HepG2 (cell line): Measurements from ENCODE around the gene SH3BP2. TPM values are rescaled to one million over a fixed set of nuclear protein-coding genes. Genes with fewer than 3 reads are reported as not detected.
A peak's percentile ranks its signal among the peaks of the same experiment; 100 is the strongest.

ENCODE experiments used
- ARID5B ChIP-seq: IDR thresholded peaks from 2 replicates; pipeline ENCODE4 v1.4.0; 2020; ENCODE audit warnings: mild to moderate bottlenecking, missing genetic modification reagents
- EHMT2 ChIP-seq: fragments of 200-600 bp; sonication (generic); IDR thresholded peaks from 2 replicates; pipeline ENCODE4 v1.7.0; 2017; ENCODE audit warnings: antibody characterized with exemption, low read depth, low read length, borderline replicate concordance
- FOXO1 ChIP-seq: sonication (generic); formaldehyde crosslinking; IDR thresholded peaks from 2 replicates; pipeline ENCODE4 v1.4.0; 2020; ENCODE audit warnings: missing genetic modification reagents
- HMG20A ChIP-seq: IDR thresholded peaks from 2 replicates; pipeline ENCODE4 v1.6.1; 2016; ENCODE audit warnings: borderline replicate concordance
- JUNB ChIP-seq: sonication (generic); formaldehyde crosslinking; IDR thresholded peaks from 2 replicates; pipeline ENCODE4 v1.8.0; 2022; ENCODE audit warnings: missing genetic modification reagents, mild to moderate bottlenecking, borderline replicate concordance
- MAZ ChIP-seq, 2 experiments: sonication (generic) in 1 of 2; formaldehyde crosslinking in 1 of 2; IDR thresholded peaks; 2 replicates each; pipeline versions ENCODE4 v1.5.0 to v1.6.1; 2012 to 2020; ENCODE audit warnings: low read depth in 2 of 2, mild to moderate bottlenecking in 2 of 2, borderline replicate concordance in 1 of 2, improper control_type of control experiment in 1 of 2, low read length in 1 of 2, missing genetic modification reagents in 1 of 2, moderate library complexity in 1 of 2
- MBNL3 ChIP-seq: fragments of 250-450 bp; sonication (Bioruptor Pico); conservative IDR thresholded peaks from 2 replicates; pipeline ENCODE4 v1.8.0; 2022; ENCODE audit warnings: mild to moderate bottlenecking, inconsistent platforms
- MEIS2 ChIP-seq: sonication (generic); formaldehyde crosslinking; IDR thresholded peaks from 2 replicates; pipeline ENCODE4 v1.9.0; 2021; ENCODE audit warnings: mild to moderate bottlenecking, missing genetic modification reagents
- NFYC ChIP-seq: IDR thresholded peaks from 2 replicates; pipeline ENCODE4 v1.6.1; 2016; ENCODE audit warnings: missing genetic modification reagents, missing compliant biosample characterization
- PITX1 ChIP-seq: sonication (generic); formaldehyde crosslinking; IDR thresholded peaks from 2 replicates; pipeline ENCODE4 v1.5.1; 2020; ENCODE audit warnings: mild to moderate bottlenecking, missing genetic modification reagents
- RCOR2 ChIP-seq: IDR thresholded peaks from 2 replicates; pipeline ENCODE4 v1.6.1; 2016; ENCODE audit warnings: missing biosample characterization, missing genetic modification reagents
- SMYD3 ChIP-seq: sonication (generic); formaldehyde crosslinking; IDR thresholded peaks from 2 replicates; pipeline ENCODE4 v1.8.1; 2023; ENCODE audit warnings: mild to moderate bottlenecking, missing genetic modification reagents
- SP5 ChIP-seq: IDR thresholded peaks from 2 replicates; pipeline ENCODE4 v1.6.1; 2016; ENCODE audit warnings: low read depth, borderline replicate concordance
- TAF1 ChIP-seq: sonication (generic); formaldehyde crosslinking; IDR thresholded peaks from 2 replicates; pipeline ENCODE4 v1.4.0; 2020; ENCODE audit warnings: missing genetic modification reagents
- TAF15 ChIP-seq: fragments of 200-400 bp; formaldehyde crosslinking; IDR thresholded peaks from one replicate; pipeline ENCODE4 v1.6.1; 2018; ENCODE audit warnings: mild to moderate bottlenecking, low read depth, low read length; ENCODE audit not compliant: poor library complexity, severe bottlenecking
- TCF12 ChIP-seq, 2 experiments: fragments of 450-650 bp in 1 of 2; sonication (generic) in 1 of 2; formaldehyde crosslinking in 1 of 2; IDR thresholded peaks; 2 replicates each; pipeline versions ENCODE4 v1.6.1 to v1.8.0; 2017 to 2022; ENCODE audit warnings: antibody characterized with exemption in 1 of 2, mild to moderate bottlenecking in 1 of 2, missing genetic modification reagents in 1 of 2, moderate library complexity in 1 of 2
- U2AF2 ChIP-seq: fragments of 200-400 bp; formaldehyde crosslinking; IDR thresholded peaks from 2 replicates; pipeline ENCODE4 v1.6.1; 2017; ENCODE audit warnings: low read depth, mild to moderate bottlenecking, low read length
- WIZ ChIP-seq: sonication (generic); formaldehyde crosslinking; IDR thresholded peaks from 2 replicates; pipeline ENCODE4 v1.5.1; 2020; ENCODE audit warnings: mild to moderate bottlenecking, missing genetic modification reagents
- ZBTB10 ChIP-seq: sonication (generic); formaldehyde crosslinking; IDR thresholded peaks from 2 replicates; pipeline ENCODE4 v1.4.0; 2020; ENCODE audit warnings: missing genetic modification reagents, borderline replicate concordance
- ZBTB3 ChIP-seq: sonication (generic); formaldehyde crosslinking; IDR thresholded peaks from 2 replicates; pipeline ENCODE4 v1.4.0; 2020; ENCODE audit warnings: low read depth, mild to moderate bottlenecking, moderate library complexity, missing genetic modification reagents, borderline replicate concordance
- ZEB1 ChIP-seq: IDR thresholded peaks from 2 replicates; pipeline ENCODE4 v1.6.1; 2012; ENCODE audit warnings: mild to moderate bottlenecking, low read depth, inconsistent platforms; ENCODE audit not compliant: insufficient replicate concordance
- ZFX ChIP-seq: sonication (generic); formaldehyde crosslinking; IDR thresholded peaks from 2 replicates; pipeline ENCODE4 v1.4.0; 2020; ENCODE audit warnings: mild to moderate bottlenecking, low read depth, missing genetic modification reagents, moderate library complexity
- ZNF841 ChIP-seq: sonication (generic); formaldehyde crosslinking; IDR thresholded peaks from 2 replicates; pipeline ENCODE4 v1.8.1; 2023; ENCODE audit warnings: missing genetic modification reagents, borderline replicate concordance
- polyA plus RNA-seq, 8 experiments: library from polyadenylated mRNA; depleted of rRNA in 3 of 8; stranded (reverse) in 7 of 8; unstranded in 1 of 8; fragments of >200 nt; fragmentation: Illumina TruSeq in 4 of 8; extraction: Trizol in 4 of 8; gene quantifications; 2 replicates each; pipeline versions ENCODE4 v1.2.1 to v1.2.3, GENCODE V29; 2011 to 2016; ENCODE audit warnings: low read depth in 4 of 8, missing spikeins in 1 of 8, mixed read lengths in 1 of 8; ENCODE audit not compliant: insufficient read depth in 1 of 8
- total RNA-seq, 5 experiments: library from RNA; depleted of rRNA; stranded (reverse); fragments of >200 nt; fragmentation: Illumina TruSeq; extraction: Trizol; gene quantifications; 2 replicates each; pipeline ENCODE4 v1.2.3, GENCODE V29; 2016; ENCODE audit warnings: low read depth in 1 of 5

SH3BP2 gene
- total and polyA plus RNA-seq, 2 of the 13 experiments (the other 11 are each of a cell fraction or from before 2014, with no cell fraction given) = 16.9 to 34.5 TPM

- peak; percentile 20; the same call in 1 of the 2 replicates for TF ChIP-seq ARID5B
- TF ChIP-seq MBNL3 (CRISPR knock-in tag) = no peak
- no peak for TF ChIP-seq WIZ
- TF ChIP-seq ZBTB3 (CRISPR knock-in tag) = no peak
- no peak for TF ChIP-seq JUNB (CRISPR knock-in tag)
- TF ChIP-seq MEIS2 (CRISPR knock-in tag) = no peak
- peak; percentile 80 for TF ChIP-seq ZEB1
- TF ChIP-seq SMYD3 (CRISPR knock-in tag) = no peak
- TF ChIP-seq ZFX (CRISPR knock-in tag) = peak; percentile 96
- no peak for TF ChIP-seq MAZ (IDR thresholded peaks at IDR 0.05; ENCODE audit: borderline replicate concordance, low read depth, low read length)
- TF ChIP-seq MAZ (CRISPR knock-in tag; IDR thresholded peaks at IDR 0.05; ENCODE audit: low read depth) = peak; percentile 83; the same call in 1 of the 2 replicates
- no peak for TF ChIP-seq HMG20A (CRISPR knock-in tag)
- no peak for TF ChIP-seq TAF15
- TF ChIP-seq SP5 (CRISPR knock-in tag) = peak; percentile 25; the same call in 1 of the 2 replicates
- TF ChIP-seq TCF12 (IDR thresholded peaks at IDR 0.05) = no peak
- TF ChIP-seq TCF12 (CRISPR knock-in tag; IDR thresholded peaks at IDR 0.05) = no peak
- TF ChIP-seq PITX1 (CRISPR knock-in tag) = no peak
- no peak for TF ChIP-seq EHMT2
- peak; percentile 27; the same call in 1 of the 2 replicates for TF ChIP-seq FOXO1 (CRISPR knock-in tag)
- TF ChIP-seq TAF1 (CRISPR knock-in tag) = no peak; the same call in 1 of the 2 replicates
- no peak for TF ChIP-seq ZBTB10
- TF ChIP-seq NFYC (CRISPR knock-in tag) = no peak; the same call in 1 of the 2 replicates
- no peak for TF ChIP-seq RCOR2 (CRISPR knock-in tag)
- TF ChIP-seq ZNF841 (CRISPR knock-in tag) = no peak
- no peak for TF ChIP-seq U2AF2
Measured at GRCh38 chr4:2755821-2756690, 36.8 kb upstream of the SH3BP2 start, which contains the start of gene TNIP2 (continued).
